ENCODE data around the gene SAA2. TPM values are rescaled to one million over a fixed set of nuclear protein-coding genes. Genes with fewer than 3 reads are reported as not detected.

Gene SAA2
- total RNA-seq, 4 donors from 2014 or later, result 1.1 to 4.4 TPM; not detected in 2

DNA sequence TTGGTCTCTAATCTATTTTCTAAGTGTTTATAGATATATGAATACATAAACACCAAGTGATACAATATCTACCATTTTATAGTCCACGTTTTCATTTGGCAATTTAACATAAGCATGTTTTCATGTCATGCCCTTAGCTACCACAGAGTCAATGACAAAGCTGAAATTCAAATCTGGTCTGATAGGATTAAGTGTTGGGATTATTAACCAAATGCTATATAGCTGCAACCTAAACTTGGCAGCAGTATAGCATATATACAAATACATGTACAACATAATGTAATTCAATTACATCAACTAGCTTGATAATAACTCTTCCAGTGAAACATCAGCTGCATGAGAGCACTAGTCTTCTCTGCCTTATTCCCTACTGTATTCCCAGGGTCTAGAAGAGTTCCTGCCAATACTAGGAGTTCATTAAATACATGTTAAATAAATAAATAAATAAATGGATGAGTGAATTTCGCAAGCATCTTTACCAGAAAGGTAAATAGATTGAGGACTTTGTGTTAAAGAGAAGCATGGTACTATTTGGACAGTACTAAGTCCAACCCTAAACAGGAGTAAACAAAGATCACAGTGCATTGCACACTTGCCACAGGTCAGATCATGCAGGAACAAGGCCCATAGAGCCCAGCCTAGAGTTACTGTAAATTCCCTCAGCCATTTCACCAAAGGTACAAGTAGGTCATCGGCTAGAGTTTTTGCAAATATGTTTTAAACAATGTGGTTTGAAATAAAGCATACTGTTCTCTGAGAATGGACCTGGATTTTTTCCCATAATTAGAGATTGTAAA lies 24.7 kb downstream of the SAA2 start:
- no peak for DNase-seq

DNA sequence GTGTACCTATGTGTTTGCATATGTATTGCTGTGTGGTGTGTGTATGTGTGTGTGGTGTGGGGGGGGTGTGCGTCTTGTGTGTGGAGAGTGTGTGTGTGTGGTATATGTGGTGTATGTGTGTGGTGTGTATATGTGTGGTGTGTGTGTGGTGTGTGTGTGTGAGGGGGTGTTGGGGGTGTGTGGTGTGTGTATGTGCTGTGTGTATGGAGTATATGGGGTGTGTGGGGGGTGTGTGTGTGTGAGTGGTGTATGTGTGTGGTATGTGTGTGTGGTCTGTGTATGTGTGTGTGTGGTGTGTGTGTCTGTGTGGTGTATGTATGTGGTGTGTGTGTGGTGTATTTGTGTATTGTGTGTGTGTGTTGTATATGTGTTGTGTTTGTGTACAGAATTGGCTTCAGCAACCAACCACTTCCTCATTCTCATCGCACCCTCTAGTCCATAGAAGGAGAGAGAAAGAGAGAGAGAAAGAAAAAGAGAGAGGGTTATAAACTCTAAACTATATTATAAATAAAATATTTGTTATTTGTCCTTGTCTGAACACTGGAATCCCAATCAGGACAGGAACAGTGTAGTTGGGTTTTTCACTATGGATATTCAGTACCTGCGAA lies 25.6 kb downstream of the SAA2 start:
- no peak for DNase-seq
- intact Hi-C loops (cut with DNase I; ENCODE audit: low total_unique reads) (no loop called here), in situ Hi-C loops (cut with MboI; ENCODE audit: low pct_ligation_motif_present in 1 of 4, low pct_unique_long_range_greater_than_20kb in 1 of 4, low sequenced_read_pairs in 3 of 4) (no loop called here)
- Histone ChIP-seq H3K4me1 (no peaks in the 10 kb centered on the region), H3K4me3 (no peak overlapping the region), H3K27me3 (no peaks in the 10 kb centered on the region), H3K36me3 (no peaks in the 10 kb centered on the region), H3K9me3 (no peaks in the 10 kb centered on the region), H3K27ac (no peak overlapping the region)
- 88% methylated on average over 3 of the region's 3 CpGs for WGBS, 2 donors (ENCODE audit: low coverage in 1 of 2)
- TF ChIP-seq EP300 (IDR thresholded peaks at IDR 0.05; ENCODE audit: low read depth) (no peak), POLR2A (IDR thresholded peaks at IDR 0.05) (no peak), POLR2AphosphoS5 (IDR thresholded peaks at IDR 0.05) (no peak)
- TF ChIP-seq, protein P1, sequence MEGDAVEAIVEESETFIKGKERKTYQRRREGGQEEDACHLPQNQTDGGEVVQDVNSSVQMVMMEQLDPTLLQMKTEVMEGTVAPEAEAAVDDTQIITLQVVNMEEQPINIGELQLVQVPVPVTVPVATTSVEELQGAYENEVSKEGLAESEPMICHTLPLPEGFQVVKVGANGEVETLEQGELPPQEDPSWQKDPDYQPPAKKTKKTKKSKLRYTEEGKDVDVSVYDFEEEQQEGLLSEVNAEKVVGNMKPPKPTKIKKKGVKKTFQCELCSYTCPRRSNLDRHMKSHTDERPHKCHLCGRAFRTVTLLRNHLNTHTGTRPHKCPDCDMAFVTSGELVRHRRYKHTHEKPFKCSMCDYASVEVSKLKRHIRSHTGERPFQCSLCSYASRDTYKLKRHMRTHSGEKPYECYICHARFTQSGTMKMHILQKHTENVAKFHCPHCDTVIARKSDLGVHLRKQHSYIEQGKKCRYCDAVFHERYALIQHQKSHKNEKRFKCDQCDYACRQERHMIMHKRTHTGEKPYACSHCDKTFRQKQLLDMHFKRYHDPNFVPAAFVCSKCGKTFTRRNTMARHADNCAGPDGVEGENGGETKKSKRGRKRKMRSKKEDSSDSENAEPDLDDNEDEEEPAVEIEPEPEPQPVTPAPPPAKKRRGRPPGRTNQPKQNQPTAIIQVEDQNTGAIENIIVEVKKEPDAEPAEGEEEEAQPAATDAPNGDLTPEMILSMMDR (IDR thresholded peaks at IDR 0.05), result no peak

More for the DNA sequence above, 24.7 kb downstream of the SAA2 start:
- TF ChIP-seq POLR2A (IDR thresholded peaks at IDR 0.05), result no peak
- intact Hi-C loops (cut with DNase I; ENCODE audit: low total_unique reads) (no loop called here), in situ Hi-C loops (cut with MboI; ENCODE audit: low pct_ligation_motif_present in 1 of 4, low pct_unique_long_range_greater_than_20kb in 1 of 4, low sequenced_read_pairs in 3 of 4) (no loop called here)
- Histone ChIP-seq H3K4me3 (no peak overlapping the region), H3K4me1 (no peaks in the 10 kb centered on the region), H3K36me3 (no peaks in the 10 kb centered on the region), H3K9me3 (no peaks in the 10 kb centered on the region), H3K27ac (no peak overlapping the region), H3K27me3 (no peaks in the 10 kb centered on the region)
- WGBS, 2 donors (ENCODE audit: low coverage in 1 of 2), result 32 to 62% methylated on average over 3 of the region's 3 CpGs

DNA sequence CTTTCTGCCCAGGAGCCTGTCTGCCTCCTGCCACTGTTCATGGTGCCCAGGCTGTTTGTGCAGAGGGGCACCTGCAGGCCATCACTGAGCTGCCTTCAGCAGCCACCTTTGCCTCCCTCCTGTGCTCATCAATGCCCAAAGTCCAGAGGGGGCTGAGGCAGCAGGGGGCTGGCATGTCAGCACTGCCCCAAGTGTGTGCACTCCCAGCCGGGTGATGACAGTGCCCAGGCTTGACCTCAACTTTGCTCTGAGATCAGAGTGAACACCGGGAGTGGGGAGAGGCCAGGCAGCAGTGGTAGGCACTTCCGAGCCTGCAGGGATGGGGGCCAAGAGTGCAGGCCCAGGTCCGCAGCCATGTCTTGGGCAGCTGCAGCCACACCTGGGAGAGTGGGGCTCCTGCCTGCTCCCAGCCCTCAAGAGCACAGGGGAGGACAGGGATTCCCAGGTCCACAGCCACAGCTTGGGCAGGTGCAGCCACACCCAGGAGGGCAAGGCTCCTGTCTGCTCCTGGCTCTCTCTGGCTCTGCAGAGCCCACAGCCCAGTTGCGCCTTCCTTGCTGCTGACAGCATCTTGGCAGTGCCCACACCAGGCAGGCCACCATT lies 27.1 kb downstream of the SAA2 start:
- DNase-seq, result no peak
- Histone ChIP-seq H3K36me3 (no peaks in the 10 kb centered on the region), H3K27ac (no peak overlapping the region), H3K27me3 (no peaks in the 10 kb centered on the region), H3K9me3 (no peaks in the 10 kb centered on the region), H3K4me1 (no peaks in the 10 kb centered on the region), H3K4me3 (no peak overlapping the region)
- intact Hi-C loops (cut with DNase I; ENCODE audit: low total_unique reads), result no loop called here
- TF ChIP-seq EP300 (IDR thresholded peaks at IDR 0.05; ENCODE audit: low read depth), result no peak
- TF ChIP-seq, protein P1 (IDR thresholded peaks at IDR 0.05), result no peak
- TF ChIP-seq POLR2A (IDR thresholded peaks at IDR 0.05), result no peak
- TF ChIP-seq POLR2AphosphoS5 (IDR thresholded peaks at IDR 0.05), result no peak
- in situ Hi-C loops (cut with MboI; ENCODE audit: low pct_ligation_motif_present in 1 of 4, low pct_unique_long_range_greater_than_20kb in 1 of 4, low sequenced_read_pairs in 3 of 4), result no loop called here
- 83% methylated on average over 5 of the region's 5 CpGs; no CpG with 5 or more reads in 1 of the 2 donors for WGBS, 2 donors (ENCODE audit: low coverage in 1 of 2)

DNA sequence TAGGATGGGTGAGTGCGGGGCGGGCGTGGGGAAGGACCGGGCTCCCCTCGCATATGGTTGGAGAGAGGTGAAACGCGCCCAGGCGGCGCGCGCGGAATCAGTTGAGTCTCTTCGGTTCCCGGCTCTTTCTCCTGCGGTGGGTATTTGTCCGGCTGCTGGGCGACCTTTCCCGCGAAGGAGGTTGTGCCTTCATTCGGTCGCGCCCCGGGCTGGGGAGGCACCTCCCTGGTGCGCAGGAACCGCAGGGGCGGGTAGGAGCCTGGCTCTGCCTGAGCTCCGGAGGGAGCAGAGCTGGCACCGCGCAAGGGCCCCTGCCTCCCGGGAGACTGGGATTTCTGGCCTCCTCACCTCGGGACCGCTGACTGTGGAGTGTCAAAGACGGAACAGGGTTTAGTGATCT lies 39.4 kb downstream of the SAA2 start:
- Histone ChIP-seq H3K9me3 (no peaks in the 10 kb centered on the region), H3K36me3 (no peaks in the 10 kb centered on the region), H3K4me1 (no peaks in the 10 kb centered on the region), H3K27me3 (peaks cover 14% of the 10 kb centered on the region), H3K4me3 (no peak overlapping the region), H3K27ac (no peak overlapping the region)
- DNase-seq, result no peak
- in situ Hi-C loops (cut with MboI; ENCODE audit: low pct_ligation_motif_present in 1 of 4, low pct_unique_long_range_greater_than_20kb in 1 of 4, low sequenced_read_pairs in 3 of 4) (no loop called here), intact Hi-C loops (cut with DNase I; ENCODE audit: low total_unique reads) (no loop called here)
- 59% methylated on average over 32 of the region's 33 CpGs; no CpG with 5 or more reads in 1 of the 2 donors for WGBS, 2 donors (ENCODE audit: low coverage in 1 of 2)
- TF ChIP-seq POLR2AphosphoS5 (IDR thresholded peaks at IDR 0.05) (no peak), EP300 (IDR thresholded peaks at IDR 0.05; ENCODE audit: low read depth) (no peak), POLR2A (IDR thresholded peaks at IDR 0.05) (no peak)
- TF ChIP-seq, protein P1 (IDR thresholded peaks at IDR 0.05), result no peak

Data from transverse colon (tissue), 4 donors.